ENCODE results near the gene RBM38. TPM values are rescaled to one million over a fixed set of nuclear protein-coding genes. Genes with fewer than 3 reads are reported as not detected.

RBM38 gene
- polyA plus RNA-seq, 2 of the 4 experiments (the other 2 are of a cell fraction): 6.6 to 14.2 TPM

GRCh38 chr20:57405236-57406016 lies 14.2 kb downstream of the RBM38 start:
- TF ChIP-seq MAX (IDR thresholded peaks at IDR 0.05) (no peak), ZFP36 (IDR thresholded peaks at IDR 0.05; ENCODE audit: borderline replicate concordance, partially characterized antibody) (no peak), POLR2A (IDR thresholded peaks at IDR 0.05; ENCODE audit: low read length) (no peak), HDAC2 (IDR thresholded peaks at IDR 0.05) (no peak), CEBPB (IDR thresholded peaks at IDR 0.05) (no peak), ELK1 (IDR thresholded peaks at IDR 0.05; ENCODE audit: low read depth, low read length) (no peak), FOSB (CRISPR knock-in tag; IDR thresholded peaks at IDR 0.05) (no peak), BCL3 (IDR thresholded peaks at IDR 0.05) (no peak), BHLHE40 (IDR thresholded peaks at IDR 0.05; ENCODE audit: low read depth, low read length) (no peak)
- ChIA-PET POLR2A (no interaction called here), CTCF (interaction anchor here (0.9 to 2.6 kb wide), 4 partner anchors 8 to 28 kb away, joined by 3 to 9 read pairs (median 4); no protein-coding TSS in a partner anchor)
- Histone ChIP-seq H3K4me2 (no peak overlapping the region), H3K4me1 (no peaks in the 10 kb centered on the region), H3K9me3 (no peaks in the 10 kb centered on the region), H3K27ac (no peak overlapping the region), H3K4me3 (no peak overlapping the region)
- DNase-seq (ENCODE audit: low read depth in 1 of 2, low spot score in 1 of 2) (no peak), ATAC-seq (no peak), FAIRE-seq (no peak)
- WGBS (ENCODE audit: missing lambda C conversion rate): 87% methylated on average over 14 of the region's 18 CpGs

- H3K4me3 ChIP-seq: no peak overlapping the region
- CTCF ChIA-PET: interaction anchor here (0.6 to 1.3 kb wide), 4 partner anchors 8 to 26 kb away, joined by 3 to 5 read pairs (median 3); no protein-coding TSS in a partner anchor
- no peak overlapping the region for H3K27ac ChIP-seq
- WGBS (ENCODE audit: missing lambda C conversion rate): 94% methylated on average over 28 of the region's 29 CpGs
- H3K9me3 ChIP-seq: no peaks in the 10 kb centered on the region
- TF ChIP-seq SMC3 (IDR thresholded peaks at IDR 0.05) (no peak), BCL3 (IDR thresholded peaks at IDR 0.05) (no peak), NPAS2 (CRISPR knock-in tag; IDR thresholded peaks at IDR 0.05; ENCODE audit: borderline replicate concordance) (no peak), TFCP2L1 (CRISPR knock-in tag; IDR thresholded peaks at IDR 0.05) (no peak)
- H3K4me1 ChIP-seq: no peaks in the 10 kb centered on the region
- no peak overlapping the region for H3K4me2 ChIP-seq
- ATAC-seq (no peak), DNase-seq (ENCODE audit: low read depth in 1 of 2, low spot score in 1 of 2) (no peak), FAIRE-seq (no peak)
- POLR2A ChIA-PET: no interaction called here
Measured at GRCh38 chr20:57407541-57407956, 16.4 kb downstream of the RBM38 start.

- Histone ChIP-seq H3K27ac (no peak overlapping the region), H3K4me3 (no peak overlapping the region), H3K4me2 (no peak overlapping the region), H3K4me1 (no peaks in the 10 kb centered on the region), H3K9me3 (no peaks in the 10 kb centered on the region)
- WGBS (ENCODE audit: missing lambda C conversion rate): 89% methylated on average over 13 of the region's 13 CpGs
- DNase-seq (ENCODE audit: low read depth in 1 of 2, low spot score in 1 of 2): no peak
- FAIRE-seq: no peak
- ATAC-seq: no peak
- POLR2A ChIA-PET: no interaction called here
- CTCF ChIA-PET: interaction anchor here (0.6 to 1.3 kb wide), 4 partner anchors 9 to 27 kb away, joined by 3 to 5 read pairs (median 3); no protein-coding TSS in a partner anchor
- TF ChIP-seq MYC (IDR thresholded peaks at IDR 0.05; ENCODE audit: borderline replicate concordance, low read length) (no peak), ZFP36 (IDR thresholded peaks at IDR 0.05; ENCODE audit: borderline replicate concordance, partially characterized antibody) (no peak), ZNF302 (CRISPR knock-in tag; IDR thresholded peaks at IDR 0.05) (no peak), E2F6 (IDR thresholded peaks at IDR 0.05; ENCODE audit: borderline replicate concordance, low read depth) (no peak)
Measured at GRCh38 chr20:57408131-57408530, 16.9 kb downstream of the RBM38 start.
